Smooth muscle cell of trachea (primary cell): ENCODE data around the gene CRP. TPM values are rescaled to one million over a fixed set of nuclear protein-coding genes. Genes with fewer than 3 reads are reported as not detected.

ENCODE experiments used
- total RNA-seq: library from RNA; depleted of rRNA; stranded (reverse); fragments of >200 nt; gene quantifications from 2 replicates; pipeline ENCODE4 v1.2.1, GENCODE V29; 2014

Gene CRP, protein sequence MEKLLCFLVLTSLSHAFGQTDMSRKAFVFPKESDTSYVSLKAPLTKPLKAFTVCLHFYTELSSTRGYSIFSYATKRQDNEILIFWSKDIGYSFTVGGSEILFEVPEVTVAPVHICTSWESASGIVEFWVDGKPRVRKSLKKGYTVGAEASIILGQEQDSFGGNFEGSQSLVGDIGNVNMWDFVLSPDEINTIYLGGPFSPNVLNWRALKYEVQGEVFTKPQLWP
- not detected in 2 replicates for total RNA-seq

DNA sequence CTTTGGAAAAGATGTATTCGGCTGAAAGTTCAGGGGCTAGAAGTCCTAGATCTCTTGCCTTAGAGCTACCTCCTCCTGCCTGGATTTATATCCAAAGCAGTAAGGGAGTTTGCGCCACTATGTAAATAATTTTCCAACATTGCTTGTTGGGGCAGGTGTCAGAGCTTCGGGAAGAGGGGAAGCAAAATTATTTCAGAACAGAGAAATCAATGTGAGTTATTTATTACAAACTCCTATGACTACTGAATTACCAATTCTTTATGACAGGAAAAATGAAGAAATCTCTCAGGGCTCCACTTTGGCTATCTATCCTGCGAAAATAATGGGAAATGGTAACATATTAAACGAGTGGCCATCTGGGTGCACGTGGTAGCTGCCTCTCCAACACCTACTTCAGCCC lies at the start of gene CRP:
TSS of gene CRP (minus strand) at position 61 of the 400 bp plus-strand sequence. CDS start 104 bp downstream, outside the sequence.

Other genes starting within 250 kb of the CRP start
- not detected in 2 replicates for gene OR10J5, start 178.6 kb downstream of the CRP start, total RNA-seq
- gene APCS, start 126.8 kb downstream of the CRP start, total RNA-seq: not detected in 2 replicates
- 10.4 and 18.2 TPM in 2 replicates for gene DUSP23, start 66.4 kb upstream of the CRP start, total RNA-seq
- gene FCRL6, start 87.8 kb upstream of the CRP start, total RNA-seq: not detected in 2 replicates
- gene SLAMF8, start 112.3 kb upstream of the CRP start, total RNA-seq: not detected in 2 replicates
- 0.15 and 0.17 TPM in 2 replicates for gene VSIG8, start 148.1 kb upstream of the CRP start, total RNA-seq
- 1.0 and 1.3 TPM in 2 replicates for gene CFAP45, start 185.6 kb upstream of the CRP start, total RNA-seq
- gene TAGLN2, start 210.9 kb upstream of the CRP start, total RNA-seq: 318 and 504 TPM in 2 replicates
- not detected in 2 replicates for gene IGSF9, start 231.0 kb upstream of the CRP start, total RNA-seq
- 0.33 TPM in 1 of 2 replicates, not detected in the other for gene SLAMF9, start 239.6 kb upstream of the CRP start, total RNA-seq